Measurements from ENCODE around the gene ALG9.

ALG9 gene

DNA sequence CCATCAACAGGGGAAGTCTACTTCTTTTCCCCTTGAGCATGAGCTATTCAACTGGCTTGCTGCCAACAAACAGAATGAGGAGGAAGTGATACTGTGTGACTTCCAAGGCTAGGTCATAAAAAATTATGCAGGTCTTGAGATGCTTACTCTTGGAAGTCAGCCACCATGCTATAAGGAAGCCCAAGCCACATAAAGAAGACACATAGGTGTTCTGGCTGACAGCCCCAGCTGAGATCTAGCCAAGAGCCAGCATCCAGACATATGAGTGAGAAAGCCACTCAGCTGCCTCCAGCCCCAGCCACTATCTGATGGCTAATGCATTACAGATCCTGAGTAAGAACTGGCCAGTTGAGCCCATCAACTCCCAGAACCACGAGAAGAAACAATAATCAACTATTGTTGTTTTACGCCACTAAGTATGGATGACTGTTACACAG lies 74.2 kb downstream of the ALG9 start (continued):
- TF ChIP-seq HOXA7 (CRISPR knock-in tag; IDR thresholded peaks at IDR 0.05; ENCODE audit: borderline replicate concordance) = no peak
- TF ChIP-seq ZSCAN16 (tag by site-specific recombination; IDR thresholded peaks at IDR 0.05) = no peak
- no peak for TF ChIP-seq MZF1 (tag by site-specific recombination; IDR thresholded peaks at IDR 0.05; ENCODE audit: borderline replicate concordance)
- TF ChIP-seq ZNF239 (tag by site-specific recombination; IDR thresholded peaks at IDR 0.05) = no peak

DNA sequence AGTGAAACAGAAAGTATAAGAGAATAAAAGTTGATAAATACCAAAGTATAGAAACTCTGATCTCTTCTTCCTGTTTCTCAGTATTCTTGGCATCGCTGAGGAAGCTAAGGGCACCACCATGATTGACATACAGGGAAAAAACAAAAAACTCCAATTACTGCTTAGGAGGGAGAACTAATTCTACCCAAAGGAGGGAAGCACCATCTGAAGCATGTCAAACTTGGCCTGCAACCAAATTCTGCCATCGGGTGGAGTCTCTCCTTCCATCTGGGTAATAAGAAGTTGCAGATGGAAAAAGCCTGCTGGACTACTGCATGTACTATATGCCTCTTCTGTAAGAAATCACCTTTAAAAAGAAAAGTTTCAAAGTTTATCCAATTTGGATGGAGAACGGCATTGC lies 74.7 kb downstream of the ALG9 start:
- POLR2A ChIA-PET = no interaction called here
- TF ChIP-seq ZNF791 (tag by site-specific recombination; IDR thresholded peaks at IDR 0.05) = no peak
- TF ChIP-seq ZNF302 (tag by site-specific recombination; IDR thresholded peaks at IDR 0.05; ENCODE audit: low read depth) = no peak
- CTCF ChIA-PET = interaction anchor here (0.6 to 2.7 kb wide), 3 partner anchors 19 to 1196 kb away, joined by 3 to 12 read pairs (median 3); no protein-coding TSS in a partner anchor
- Histone ChIP-seq H3K27ac (ENCODE audit: extremely low read depth, low read depth, low read length) (no peak overlapping the region), H3K9me3 (ENCODE audit: control insufficient read depth, insufficient read depth, low read depth, low read length) (no peaks in the 10 kb centered on the region), H3K36me3 (ENCODE audit: control insufficient read depth in 2 of 2, insufficient read depth in 1 of 2, low read length in 2 of 2) (peaks cover 0 to 21% of the 10 kb centered on the region in 2 experiments; a peak in 1 of 3 replicates), H3K4me3 (ENCODE audit: low read depth, low read length) (no peak overlapping the region), H3K4me1 (ENCODE audit: control insufficient read depth, insufficient read depth, low read length) (no peaks in the 10 kb centered on the region)

DNA sequence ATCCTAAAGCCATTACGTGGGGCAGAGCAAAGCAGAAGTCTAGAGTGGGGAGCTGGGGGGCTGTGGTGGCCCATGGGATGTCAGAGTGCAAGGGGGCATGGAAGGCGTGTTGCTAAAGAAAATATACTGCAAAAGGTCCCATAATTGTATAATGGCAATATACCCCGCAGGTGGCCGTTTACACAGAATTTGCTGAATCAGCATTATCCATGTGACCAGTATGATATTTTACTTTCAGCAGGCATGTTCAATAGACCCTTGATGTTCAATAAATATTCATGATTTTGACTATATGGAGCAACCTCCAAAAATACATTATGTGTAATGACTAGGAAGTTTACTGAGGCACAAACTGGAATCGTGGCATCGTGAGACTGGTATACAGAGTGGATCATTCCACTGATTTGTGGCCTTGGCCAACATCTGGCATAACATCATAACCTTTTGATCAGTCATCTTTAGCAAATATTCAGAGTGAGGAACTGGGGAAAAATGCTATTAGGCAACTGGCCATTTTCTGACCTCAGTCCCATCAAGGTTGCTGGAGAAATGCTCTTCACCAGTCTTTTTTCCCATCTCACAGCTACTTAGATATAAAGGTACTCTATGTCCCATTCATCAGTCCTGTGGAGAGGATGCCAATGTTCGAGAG lies 75.9 kb downstream of the ALG9 start:
- H3K4me3 ChIP-seq (ENCODE audit: low read depth, low read length) = no peak overlapping the region
- H3K36me3 ChIP-seq (ENCODE audit: control insufficient read depth in 2 of 2, insufficient read depth in 1 of 2, low read length in 2 of 2) = peaks cover 0 to 15% of the 10 kb centered on the region in 2 experiments; a peak in 1 of 3 replicates
- no peaks in the 10 kb centered on the region for H3K4me1 ChIP-seq (ENCODE audit: control insufficient read depth, insufficient read depth, low read length)
- ChIA-PET POLR2A (no interaction called here), CTCF (interaction anchor here (1.0 to 1.4 kb wide), 2 partner anchors 18 to 191 kb away, joined by 3 to 5 read pairs; no protein-coding TSS in a partner anchor)
- TF ChIP-seq ZNF10 (tag by site-specific recombination; IDR thresholded peaks at IDR 0.05) = no peak
- TF ChIP-seq ZNF311 (tag by site-specific recombination; IDR thresholded peaks at IDR 0.05; ENCODE audit: borderline replicate concordance) = no peak
- TF ChIP-seq ZNF610 (tag by site-specific recombination; IDR thresholded peaks at IDR 0.05; ENCODE audit: borderline replicate concordance) = no peak
- no peak for TF ChIP-seq ZNF792 (tag by site-specific recombination; IDR thresholded peaks at IDR 0.05)
- no peak for TF ChIP-seq ZNF404 (tag by site-specific recombination; IDR thresholded peaks at IDR 0.05)
- TF ChIP-seq, protein P1, sequence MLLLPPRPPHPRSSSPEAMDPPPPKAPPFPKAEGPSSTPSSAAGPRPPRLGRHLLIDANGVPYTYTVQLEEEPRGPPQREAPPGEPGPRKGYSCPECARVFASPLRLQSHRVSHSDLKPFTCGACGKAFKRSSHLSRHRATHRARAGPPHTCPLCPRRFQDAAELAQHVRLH (tag by site-specific recombination; IDR thresholded peaks at IDR 0.05) = no peak
- no peak for TF ChIP-seq ZBTB1 (tag by site-specific recombination; IDR thresholded peaks at IDR 0.05)
- TF ChIP-seq ZNF623 (tag by site-specific recombination; IDR thresholded peaks at IDR 0.05) = no peak
- no peak for TF ChIP-seq YY2 (tag by site-specific recombination; IDR thresholded peaks at IDR 0.05)
- no peak overlapping the region for H3K27ac ChIP-seq (ENCODE audit: extremely low read depth, low read depth, low read length)
- H3K9me3 ChIP-seq (ENCODE audit: control insufficient read depth, insufficient read depth, low read depth, low read length) = no peaks in the 10 kb centered on the region

DNA sequence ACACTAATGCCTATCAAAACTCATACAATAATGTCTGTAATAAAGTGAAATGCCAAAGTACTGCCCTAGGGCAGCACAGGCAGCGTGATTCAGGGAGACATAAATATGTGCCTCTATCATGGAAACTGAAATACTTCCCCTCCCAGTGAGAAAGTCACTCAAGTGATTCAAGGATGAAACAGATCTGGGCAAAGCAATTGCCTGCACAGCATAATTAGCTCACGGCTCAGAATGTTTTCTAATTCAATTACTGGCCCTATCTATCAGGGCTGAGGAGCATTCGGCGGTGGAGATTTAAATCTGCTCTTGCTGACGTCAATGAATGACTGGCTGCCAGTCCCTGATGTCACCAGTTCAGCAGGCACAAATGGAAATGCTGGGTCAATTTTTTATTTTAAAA lies 77.5 kb downstream of the ALG9 start:
- no peaks in the 10 kb centered on the region for H3K4me1 ChIP-seq (ENCODE audit: control insufficient read depth, insufficient read depth, low read length)
- CTCF ChIA-PET = interaction anchor here (1.4 kb wide), 1 partner anchor 190 kb away, joined by 5 read pairs; no protein-coding TSS in a partner anchor
- H3K27ac ChIP-seq (ENCODE audit: extremely low read depth, low read depth, low read length) = no peak overlapping the region
- H3K36me3 ChIP-seq (ENCODE audit: control insufficient read depth in 2 of 2, insufficient read depth in 1 of 2, low read length in 2 of 2) = peaks cover 0 to 15% of the 10 kb centered on the region in 2 experiments; a peak in 1 of 3 replicates
- POLR2A ChIA-PET = interaction anchor here (0.6 kb wide), 1 partner anchor 1053 kb away, joined by 5 read pairs; no protein-coding TSS in a partner anchor
- H3K4me3 ChIP-seq (ENCODE audit: low read depth, low read length) = no peak overlapping the region
- no peaks in the 10 kb centered on the region for H3K9me3 ChIP-seq (ENCODE audit: control insufficient read depth, insufficient read depth, low read depth, low read length)
- TF ChIP-seq RBAK (tag by site-specific recombination; IDR thresholded peaks at IDR 0.05) = no peak
- TF ChIP-seq YY2 (tag by site-specific recombination; IDR thresholded peaks at IDR 0.05) = no peak
- no peak for TF ChIP-seq ZNF555 (tag by site-specific recombination; conservative IDR thresholded peaks at IDR 0.05)
- TF ChIP-seq, protein P1 (tag by site-specific recombination; IDR thresholded peaks at IDR 0.05) = no peak
- no peak for TF ChIP-seq KLF7 (tag by site-specific recombination; IDR thresholded peaks at IDR 0.05; ENCODE audit: borderline replicate concordance)
- no peak for TF ChIP-seq ZNF404 (tag by site-specific recombination; IDR thresholded peaks at IDR 0.05)
- TF ChIP-seq ZNF24 (tag by site-specific recombination; IDR thresholded peaks at IDR 0.05) = no peak
- no peak for TF ChIP-seq KLF1 (tag by site-specific recombination; IDR thresholded peaks at IDR 0.05)
- TF ChIP-seq ZNF626 (tag by site-specific recombination; IDR thresholded peaks at IDR 0.05) = no peak
- no peak for TF ChIP-seq OSR2 (tag by site-specific recombination; IDR thresholded peaks at IDR 0.05)
- TF ChIP-seq ZNF311 (tag by site-specific recombination; IDR thresholded peaks at IDR 0.05; ENCODE audit: borderline replicate concordance) = no peak
- TF ChIP-seq, protein P2, sequence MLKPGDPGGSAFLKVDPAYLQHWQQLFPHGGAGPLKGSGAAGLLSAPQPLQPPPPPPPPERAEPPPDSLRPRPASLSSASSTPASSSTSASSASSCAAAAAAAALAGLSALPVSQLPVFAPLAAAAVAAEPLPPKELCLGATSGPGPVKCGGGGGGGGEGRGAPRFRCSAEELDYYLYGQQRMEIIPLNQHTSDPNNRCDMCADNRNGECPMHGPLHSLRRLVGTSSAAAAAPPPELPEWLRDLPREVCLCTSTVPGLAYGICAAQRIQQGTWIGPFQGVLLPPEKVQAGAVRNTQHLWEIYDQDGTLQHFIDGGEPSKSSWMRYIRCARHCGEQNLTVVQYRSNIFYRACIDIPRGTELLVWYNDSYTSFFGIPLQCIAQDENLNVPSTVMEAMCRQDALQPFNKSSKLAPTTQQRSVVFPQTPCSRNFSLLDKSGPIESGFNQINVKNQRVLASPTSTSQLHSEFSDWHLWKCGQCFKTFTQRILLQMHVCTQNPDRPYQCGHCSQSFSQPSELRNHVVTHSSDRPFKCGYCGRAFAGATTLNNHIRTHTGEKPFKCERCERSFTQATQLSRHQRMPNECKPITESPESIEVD (tag by site-specific recombination; IDR thresholded peaks at IDR 0.05) = peak; percentile 42; the same call in 1 of the 2 replicates
- TF ChIP-seq ZNF211 (tag by site-specific recombination; IDR thresholded peaks at IDR 0.05; ENCODE audit: low read depth) = no peak
- TF ChIP-seq, protein P3, sequence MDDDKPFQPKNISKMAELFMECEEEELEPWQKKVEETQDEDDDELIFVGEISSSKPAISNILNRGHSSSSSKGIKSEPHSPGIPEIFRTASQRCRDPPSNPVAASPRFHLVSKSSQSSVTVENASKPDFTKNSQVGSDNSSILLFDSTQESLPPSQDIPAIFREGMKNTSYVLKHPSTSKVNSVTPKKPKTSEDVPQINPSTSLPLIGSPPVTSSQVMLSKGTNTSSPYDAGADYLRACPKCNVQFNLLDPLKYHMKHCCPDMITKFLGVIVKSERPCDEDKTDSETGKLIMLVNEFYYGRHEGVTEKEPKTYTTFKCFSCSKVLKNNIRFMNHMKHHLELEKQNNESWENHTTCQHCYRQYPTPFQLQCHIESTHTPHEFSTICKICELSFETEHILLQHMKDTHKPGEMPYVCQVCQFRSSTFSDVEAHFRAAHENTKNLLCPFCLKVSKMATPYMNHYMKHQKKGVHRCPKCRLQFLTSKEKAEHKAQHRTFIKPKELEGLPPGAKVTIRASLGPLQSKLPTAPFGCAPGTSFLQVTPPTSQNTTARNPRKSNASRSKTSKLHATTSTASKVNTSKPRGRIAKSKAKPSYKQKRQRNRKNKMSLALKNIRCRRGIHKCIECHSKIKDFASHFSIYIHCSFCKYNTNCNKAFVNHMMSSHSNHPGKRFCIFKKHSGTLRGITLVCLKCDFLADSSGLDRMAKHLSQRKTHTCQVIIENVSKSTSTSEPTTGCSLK (tag by site-specific recombination; IDR thresholded peaks at IDR 0.05) = no peak

Data from HEK293 (cell line).